HEK293T (cell line): Measurements from ENCODE around the gene GTF3C5.

ENCODE experiments used
- CTCF ChIA-PET: fragments of 350-600 bp; formaldehyde crosslinking; extraction: SDS; loops from one replicate; lab custom pipeline; 2021; ENCODE audit warnings: antibody characterized with exemption, inconsistent platforms; lab: Yijun Ruan, JAX
- POLR2A ChIA-PET: fragments of 350-600 bp; formaldehyde crosslinking; extraction: SDS; loops from one replicate; lab custom pipeline; 2020; ENCODE audit warnings: antibody characterized with exemption, inconsistent platforms; lab: Yijun Ruan, JAX
- DNase-seq: peaks from one replicate; pipeline ENCODE4 v3.0.0; 2012; ENCODE audit warnings: mixed read lengths; ENCODE audit errors: extremely low spot score
- ARNT ChIP-seq: fragments of 450-650 bp; IDR thresholded peaks from 2 replicates; pipeline ENCODE4 v1.6.1; 2017; ENCODE audit warnings: mild to moderate bottlenecking
- BHLHE40 ChIP-seq: fragments of 450-650 bp; IDR thresholded peaks from 2 replicates; pipeline ENCODE4 v1.6.1; 2016; ENCODE audit warnings: mild to moderate bottlenecking, moderate library complexity, borderline replicate concordance
- CTBP1 ChIP-seq: fragments of 450-650 bp; IDR thresholded peaks from 2 replicates; pipeline ENCODE4 v1.6.1; 2016; ENCODE audit warnings: borderline replicate concordance
- ELF4 ChIP-seq: fragments of 450-650 bp; IDR thresholded peaks from 2 replicates; pipeline ENCODE4 v1.6.1; 2017; ENCODE audit warnings: antibody characterized with exemption
- FOXA1 ChIP-seq: fragments of 450-650 bp; IDR thresholded peaks from 2 replicates; pipeline ENCODE4 v1.6.1; 2016; ENCODE audit warnings: mild to moderate bottlenecking
- FOXK2 ChIP-seq: fragments of 450-650 bp; IDR thresholded peaks from 2 replicates; pipeline ENCODE4 v1.6.1; 2016; ENCODE audit warnings: mild to moderate bottlenecking
- FOXM1 ChIP-seq: fragments of 450-650 bp; IDR thresholded peaks from 2 replicates; pipeline ENCODE4 v1.6.1; 2017; ENCODE audit warnings: mild to moderate bottlenecking, borderline replicate concordance
- HDGF ChIP-seq: fragments of 450-650 bp; IDR thresholded peaks from 2 replicates; pipeline ENCODE4 v1.6.1; 2017; ENCODE audit warnings: antibody characterized with exemption, borderline replicate concordance
- L3MBTL2 ChIP-seq: fragments of 450-650 bp; conservative IDR thresholded peaks from 2 replicates; pipeline ENCODE4 v1.6.1; 2016; ENCODE audit warnings: mild to moderate bottlenecking
- LEF1 ChIP-seq: fragments of 450-650 bp; IDR thresholded peaks from 2 replicates; pipeline ENCODE4 v1.6.1; 2017; ENCODE audit warnings: mild to moderate bottlenecking, borderline replicate concordance
- NFRKB ChIP-seq: fragments of 450-650 bp; IDR thresholded peaks from 2 replicates; pipeline ENCODE4 v1.6.1; 2016; ENCODE audit warnings: mild to moderate bottlenecking, moderate library complexity
- PKNOX1 ChIP-seq: fragments of 450-650 bp; IDR thresholded peaks from 2 replicates; pipeline ENCODE4 v1.6.1; 2016
- SP1 ChIP-seq: fragments of 450-650 bp; IDR thresholded peaks from 2 replicates; pipeline ENCODE4 v1.6.1; 2017
- SUZ12 ChIP-seq: fragments of 450-650 bp; IDR thresholded peaks from 2 replicates; pipeline ENCODE4 v1.6.1; 2016; ENCODE audit warnings: mild to moderate bottlenecking
- TARDBP ChIP-seq: fragments of 450-650 bp; IDR thresholded peaks from 2 replicates; pipeline ENCODE4 v1.6.1; 2016
- ZNF384 ChIP-seq: fragments of 450-650 bp; IDR thresholded peaks from 2 replicates; pipeline ENCODE4 v1.6.1; 2016

GTF3C5 gene

GRCh38 chr9:133102190-133103021 is 71.6 kb downstream of the GTF3C5 start:
- DNase-seq, result no peak
- ChIA-PET CTCF (interaction anchor here (2.0 kb wide), 1 partner anchor 41 kb away, joined by 11 read pairs; no protein-coding TSS in a partner anchor), POLR2A (interaction anchor here (1.0 to 1.6 kb wide), 2 partner anchors 46 to 71 kb away, joined by 3 read pairs; partner anchors contain the start of gene GTF3C5)
- TF ChIP-seq FOXA1, result no peak
- no peak for TF ChIP-seq BHLHE40
- no peak for TF ChIP-seq ARNT
- no peak for TF ChIP-seq TARDBP
- no peak for TF ChIP-seq CTBP1
- TF ChIP-seq FOXK2, result no peak
- TF ChIP-seq ZNF384, result no peak
- TF ChIP-seq ELF4, result no peak
- TF ChIP-seq HDGF, result no peak
- no peak for TF ChIP-seq PKNOX1
- TF ChIP-seq L3MBTL2, result no peak
- no peak for TF ChIP-seq FOXM1
- TF ChIP-seq SP1, result no peak
- no peak for TF ChIP-seq SUZ12
- TF ChIP-seq LEF1, result no peak
- no peak for TF ChIP-seq NFRKB

GRCh38 chr9:133103183-133103986 is 72.6 kb downstream of the GTF3C5 start:
- CTCF ChIA-PET, result interaction anchor here (0.7 kb wide), 1 partner anchor 8 kb away, joined by 3 read pairs; no protein-coding TSS in a partner anchor
- POLR2A ChIA-PET, result interaction anchor here (1.6 kb wide), 1 partner anchor 72 kb away, joined by 3 read pairs; the partner anchor contains the start of gene GTF3C5
- TF ChIP-seq LEF1, result no peak
- no peak for TF ChIP-seq ARNT
- no peak for TF ChIP-seq TARDBP
- TF ChIP-seq FOXK2, result no peak
- TF ChIP-seq ELF4, result no peak
- peak; percentile 64 for DNase-seq

GRCh38 chr9:133103987-133104505 is 73.2 kb downstream of the GTF3C5 start:
- DNase-seq, result no peak
- TF ChIP-seq L3MBTL2 (no peak), FOXA1 (no peak), SUZ12 (no peak), CTBP1 (no peak), FOXK2 (no peak), FOXM1 (no peak)
- CTCF ChIA-PET, result interaction anchor here (0.7 kb wide), 1 partner anchor 19 kb away, joined by 3 read pairs; no protein-coding TSS in a partner anchor
- POLR2A ChIA-PET, result no interaction called here

GRCh38 chr9:133104718-133105460 is 74.1 kb downstream of the GTF3C5 start:
- DNase-seq, result no peak
- ChIA-PET POLR2A (no interaction called here), CTCF (interaction anchor here (0.7 to 1.9 kb wide), 2 partner anchors 18 to 39 kb away, joined by 3 to 6 read pairs; no protein-coding TSS in a partner anchor)
- TF ChIP-seq HDGF (no peak), NFRKB (no peak), ZNF384 (no peak), FOXK2 (no peak), BHLHE40 (no peak), ARNT (no peak), FOXM1 (no peak), CTBP1 (no peak), SUZ12 (no peak), L3MBTL2 (no peak), SP1 (no peak)

GRCh38 chr9:133105461-133105770 is 74.6 kb downstream of the GTF3C5 start:
- DNase-seq, result no peak
- ChIA-PET CTCF (interaction anchor here (1.9 kb wide), 1 partner anchor 38 kb away, joined by 6 read pairs; no protein-coding TSS in a partner anchor), POLR2A (no interaction called here)
- TF ChIP-seq FOXK2 (no peak), TARDBP (no peak), NFRKB (no peak), FOXM1 (no peak)

- TF ChIP-seq ZNF384 (no peak), ELF4 (no peak), TARDBP (no peak), LEF1 (no peak), HDGF (no peak)
- no peak for DNase-seq
- CTCF ChIA-PET, result interaction anchor here (1.9 to 2.4 kb wide), 2 partner anchors 37 kb away, joined by 6 to 7 read pairs; no protein-coding TSS in a partner anchor
- POLR2A ChIA-PET, result no interaction called here
Measured at GRCh38 chr9:133106511-133107244, 75.9 kb downstream of the GTF3C5 start.
